PC-3 (cell line): Measurements from ENCODE around the gene ZNF366.

Experiments used
- EZH2phosphoT487 ChIP-seq: fragments of 300-600 bp; sonication (generic); IDR thresholded peaks from 2 replicates; pipeline ENCODE4 v1.6.1; 2018; ENCODE audit warnings: mild to moderate bottlenecking, antibody characterized with exemption, low read length, borderline replicate concordance
- TF ChIP-seq, protein P1 (sequence below): fragments of 300-600 bp; sonication (generic); conservative IDR thresholded peaks from 2 replicates; pipeline ENCODE4 v1.5.1; 2017; ENCODE audit warnings: antibody characterized with exemption, low read depth, mild to moderate bottlenecking, low read length

DNA sequence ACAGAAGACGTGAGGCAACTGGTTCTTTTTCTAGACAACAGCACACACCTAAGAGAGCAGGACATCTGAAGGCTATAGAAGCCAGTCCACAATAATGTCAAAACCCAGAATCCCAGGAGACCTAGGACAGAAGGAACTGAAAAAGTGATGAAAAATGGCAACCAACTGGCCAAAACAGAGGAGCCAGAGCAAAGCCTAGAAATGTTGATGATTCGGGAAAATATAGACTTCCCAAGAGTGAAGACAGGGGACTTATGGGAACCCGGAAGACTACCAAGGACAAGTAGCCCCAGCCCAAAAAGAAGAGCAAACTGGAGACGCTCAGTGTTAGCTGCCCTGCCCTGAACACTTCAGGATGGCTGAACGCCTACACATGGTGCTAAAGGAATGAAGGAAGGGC is 43.4 kb upstream of the ZNF366 start:
- TF ChIP-seq, protein P1, sequence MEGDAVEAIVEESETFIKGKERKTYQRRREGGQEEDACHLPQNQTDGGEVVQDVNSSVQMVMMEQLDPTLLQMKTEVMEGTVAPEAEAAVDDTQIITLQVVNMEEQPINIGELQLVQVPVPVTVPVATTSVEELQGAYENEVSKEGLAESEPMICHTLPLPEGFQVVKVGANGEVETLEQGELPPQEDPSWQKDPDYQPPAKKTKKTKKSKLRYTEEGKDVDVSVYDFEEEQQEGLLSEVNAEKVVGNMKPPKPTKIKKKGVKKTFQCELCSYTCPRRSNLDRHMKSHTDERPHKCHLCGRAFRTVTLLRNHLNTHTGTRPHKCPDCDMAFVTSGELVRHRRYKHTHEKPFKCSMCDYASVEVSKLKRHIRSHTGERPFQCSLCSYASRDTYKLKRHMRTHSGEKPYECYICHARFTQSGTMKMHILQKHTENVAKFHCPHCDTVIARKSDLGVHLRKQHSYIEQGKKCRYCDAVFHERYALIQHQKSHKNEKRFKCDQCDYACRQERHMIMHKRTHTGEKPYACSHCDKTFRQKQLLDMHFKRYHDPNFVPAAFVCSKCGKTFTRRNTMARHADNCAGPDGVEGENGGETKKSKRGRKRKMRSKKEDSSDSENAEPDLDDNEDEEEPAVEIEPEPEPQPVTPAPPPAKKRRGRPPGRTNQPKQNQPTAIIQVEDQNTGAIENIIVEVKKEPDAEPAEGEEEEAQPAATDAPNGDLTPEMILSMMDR: no peak
- no peak for TF ChIP-seq EZH2phosphoT487
